ENCODE data around the gene ZNF615.
"Not testable (repeated sequence)": the region's sequence is repeated elsewhere in the genome, so short reads cannot be mapped to it uniquely, and the experiment has no call there.

Gene ZNF615

DNA sequence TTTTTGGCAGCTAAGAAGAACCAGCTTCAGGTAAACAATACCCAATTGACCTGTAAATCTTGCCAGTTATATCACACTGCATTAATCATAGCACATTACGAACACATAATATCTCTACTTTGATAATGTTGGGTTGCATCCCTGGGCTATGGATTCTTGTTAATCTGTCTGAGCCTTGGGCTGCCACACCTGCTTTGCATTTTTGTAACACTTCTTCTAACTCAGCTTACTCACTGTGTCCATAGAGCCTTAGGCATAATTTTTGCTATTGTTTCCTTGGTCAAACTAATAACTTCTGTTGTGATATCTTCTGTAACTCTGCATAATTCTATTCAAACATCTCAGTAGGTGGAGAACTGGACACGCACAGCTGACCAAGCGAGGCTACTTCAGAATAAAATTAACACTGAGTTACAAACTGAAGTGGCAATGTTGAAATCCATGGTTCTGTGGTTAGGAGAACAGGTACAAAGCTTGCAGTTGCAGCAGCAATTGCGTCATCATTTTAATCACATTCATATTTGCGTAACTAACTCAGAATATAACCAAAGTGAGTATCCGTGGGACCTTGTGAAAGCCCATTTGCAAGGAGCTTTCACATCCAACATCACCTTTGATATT lies 27.8 kb downstream of the ZNF615 start:
- FAIRE-seq = no peak

DNA sequence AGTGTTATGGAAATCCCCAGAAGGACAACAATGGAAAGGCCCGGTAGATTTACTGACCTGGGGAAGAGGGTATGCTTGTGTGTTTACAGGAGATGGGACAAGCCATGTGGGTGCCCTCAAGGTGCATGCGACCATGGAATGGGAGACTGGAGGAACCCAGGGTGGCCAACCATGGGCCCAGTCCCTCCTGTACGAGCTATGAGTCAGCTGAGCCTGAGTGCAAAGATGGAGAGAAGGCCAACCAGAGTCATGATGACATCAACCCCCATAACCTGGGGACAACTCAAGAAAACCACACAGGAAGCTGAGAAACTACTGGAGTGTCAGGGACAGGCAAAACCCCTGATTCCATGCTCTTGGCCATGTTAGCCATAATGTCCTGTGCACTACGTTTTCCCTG lies 29.1 kb downstream of the ZNF615 start:
- FAIRE-seq = no peak

DNA sequence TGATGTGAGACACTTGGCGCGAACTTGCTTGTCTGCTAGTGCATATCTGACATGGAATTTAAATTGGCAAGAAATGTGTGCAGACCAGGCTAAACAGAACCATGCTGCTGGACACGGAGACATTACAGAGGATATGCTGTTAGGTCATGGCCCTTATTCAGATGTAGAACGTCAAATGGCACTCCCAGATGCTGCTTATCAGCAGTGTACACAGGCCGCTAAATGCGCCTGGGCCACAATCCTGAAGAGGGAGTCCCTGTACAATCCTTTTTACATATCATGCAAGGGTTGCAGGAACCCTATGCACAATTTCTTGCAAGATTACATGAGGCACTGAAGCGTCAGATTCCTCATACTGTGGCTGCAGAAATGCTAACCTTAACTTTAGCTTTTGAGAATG lies 30.7 kb downstream of the ZNF615 start:
- no peak for FAIRE-seq

DNA sequence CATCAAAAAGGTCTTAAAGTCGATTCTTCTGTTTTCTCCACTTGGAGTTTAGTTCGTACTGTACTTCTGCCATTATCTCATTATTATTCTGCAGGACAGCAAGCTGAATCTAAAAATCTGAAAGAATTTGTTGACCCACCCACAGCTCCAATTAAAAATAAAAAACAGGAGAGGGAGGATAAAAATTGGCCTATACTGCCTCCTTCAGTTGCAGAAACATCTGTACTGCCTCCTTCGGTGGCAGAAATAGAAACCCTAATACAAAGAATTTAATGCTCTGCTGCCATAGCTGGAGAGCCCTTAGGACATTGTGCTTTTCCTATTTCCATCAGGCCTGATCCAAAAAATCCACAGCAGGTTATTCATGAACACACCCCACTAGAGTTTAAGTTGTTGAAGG lies 31.2 kb downstream of the ZNF615 start:
- FAIRE-seq = no peak

DNA sequence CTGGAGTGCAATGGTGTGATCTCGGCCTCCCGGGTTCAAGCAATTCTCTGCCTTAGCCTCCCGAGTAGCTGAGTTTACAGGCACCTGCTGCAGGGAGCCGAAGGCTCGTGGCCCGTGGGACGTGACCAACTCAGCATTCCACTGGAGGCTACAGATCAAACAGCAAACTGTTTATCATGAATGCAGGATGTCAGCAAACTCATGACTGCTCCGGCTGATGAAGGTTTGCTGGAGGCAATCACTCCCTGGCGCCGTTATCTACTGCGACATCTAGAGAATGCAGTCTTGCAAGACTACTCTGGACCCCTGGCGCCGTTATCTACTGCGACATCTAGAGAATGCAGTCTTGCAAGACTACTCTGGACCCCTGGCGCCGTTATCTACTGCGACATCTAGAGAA lies 32.2 kb downstream of the ZNF615 start:
- FAIRE-seq = not testable (repeated sequence)

DNA sequence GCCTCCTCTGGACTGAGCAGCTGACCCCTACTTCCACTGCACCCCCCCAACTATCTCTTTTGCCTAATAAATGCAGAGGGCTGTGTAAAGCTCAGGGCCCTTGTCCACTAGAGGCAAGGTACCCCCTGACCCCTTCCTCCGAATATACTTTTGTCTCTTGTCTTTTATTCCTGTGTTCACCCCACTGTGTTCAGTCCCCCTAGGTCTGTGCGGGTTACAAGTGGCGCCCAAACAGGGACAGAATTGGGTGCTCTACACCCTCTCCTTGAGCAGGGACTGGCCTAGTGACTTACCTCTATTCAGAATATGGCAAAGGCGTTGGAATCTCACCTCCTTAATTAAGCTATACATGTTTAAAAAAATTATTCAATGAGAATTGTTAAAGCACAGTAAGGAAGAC lies 36.4 kb downstream of the ZNF615 start:
- FAIRE-seq = no peak

DNA sequence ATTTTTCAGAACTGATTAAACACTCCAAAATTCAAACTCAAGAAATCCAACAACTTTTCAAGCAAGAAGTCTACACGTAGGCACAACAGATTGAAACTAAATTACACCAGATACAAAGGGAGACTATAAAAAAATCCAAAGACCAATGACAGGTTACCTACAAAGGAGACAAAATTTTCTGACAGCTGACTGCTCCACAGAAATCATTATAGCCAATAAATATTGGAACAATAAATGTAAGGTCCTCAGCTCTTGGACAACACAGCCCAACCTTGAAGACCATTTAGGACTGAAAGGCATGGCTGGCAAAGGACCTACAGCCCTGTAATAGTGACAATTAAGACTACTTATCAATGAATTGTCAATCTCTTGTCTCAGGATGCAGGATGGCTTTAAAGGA lies 37.3 kb downstream of the ZNF615 start:
- FAIRE-seq = no peak

DNA sequence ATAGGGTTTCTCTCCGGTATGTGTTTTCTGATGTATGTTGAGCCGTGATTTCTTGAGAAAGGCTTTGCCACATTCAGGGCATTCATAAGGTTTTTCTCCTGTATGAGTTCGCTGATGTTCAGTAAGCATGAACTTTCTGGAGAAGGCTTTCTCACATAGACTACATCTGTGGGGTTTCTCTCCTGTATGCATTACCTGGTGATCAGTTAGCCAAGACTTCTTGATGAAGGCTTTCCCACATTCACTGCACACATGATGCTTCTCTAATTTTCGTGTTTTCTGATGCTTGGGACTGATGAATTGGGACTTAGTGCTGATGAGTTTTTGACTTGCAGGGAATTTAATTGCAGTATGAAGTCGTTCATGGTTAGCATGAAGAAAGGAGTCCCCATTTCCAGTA lies 42.4 kb downstream of the ZNF615 start:
- FAIRE-seq = no peak

DNA sequence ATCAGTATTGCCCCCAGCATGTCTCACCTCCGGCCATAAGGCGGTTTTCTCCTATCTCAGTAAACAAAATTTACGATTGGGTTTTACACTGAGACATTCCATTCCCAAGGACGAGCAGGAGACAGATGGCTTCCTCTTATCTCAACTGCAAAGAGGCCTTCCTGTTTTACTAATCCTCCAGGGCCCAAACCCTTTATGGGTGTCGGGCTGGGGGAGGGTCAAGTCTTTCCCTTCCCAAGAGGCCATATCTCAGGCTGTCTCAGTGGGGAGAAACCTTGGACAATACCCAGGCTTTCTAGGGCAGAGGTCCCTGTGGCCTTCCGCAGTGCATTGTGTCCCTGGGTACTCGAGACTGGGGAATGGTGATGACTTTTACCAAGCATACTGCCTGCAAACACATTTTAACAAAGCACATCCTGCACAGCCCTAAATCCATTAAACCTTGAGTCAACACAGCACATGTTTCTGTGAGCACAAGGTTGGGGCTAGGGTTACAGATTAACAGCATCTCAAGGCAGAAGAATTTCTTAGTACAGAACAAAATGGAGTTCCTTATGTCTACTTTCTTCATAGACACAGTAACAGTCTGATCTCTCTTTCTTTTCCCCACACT lies 47.3 kb downstream of the ZNF615 start:
- not testable (repeated sequence) for FAIRE-seq

DNA sequence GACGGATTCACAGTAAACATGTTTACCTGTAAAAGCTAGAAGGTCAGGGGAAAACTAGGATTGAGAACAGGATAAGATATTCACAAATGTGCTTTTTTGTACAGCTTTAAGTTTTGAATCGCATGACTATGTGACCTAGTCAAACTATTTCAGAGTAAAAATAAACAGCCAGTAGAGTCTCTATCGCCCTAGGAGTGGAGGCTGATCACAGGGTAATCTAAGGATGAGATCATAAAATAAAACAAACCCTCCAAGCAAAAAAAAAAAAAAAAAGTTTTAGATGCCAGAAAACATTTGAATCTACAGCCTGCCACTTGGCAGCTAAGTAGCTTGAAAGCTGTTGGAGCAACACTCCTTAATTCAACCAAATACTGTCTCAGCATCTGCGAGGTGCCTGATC lies 48.2 kb downstream of the ZNF615 start:
- FAIRE-seq = no peak

DNA sequence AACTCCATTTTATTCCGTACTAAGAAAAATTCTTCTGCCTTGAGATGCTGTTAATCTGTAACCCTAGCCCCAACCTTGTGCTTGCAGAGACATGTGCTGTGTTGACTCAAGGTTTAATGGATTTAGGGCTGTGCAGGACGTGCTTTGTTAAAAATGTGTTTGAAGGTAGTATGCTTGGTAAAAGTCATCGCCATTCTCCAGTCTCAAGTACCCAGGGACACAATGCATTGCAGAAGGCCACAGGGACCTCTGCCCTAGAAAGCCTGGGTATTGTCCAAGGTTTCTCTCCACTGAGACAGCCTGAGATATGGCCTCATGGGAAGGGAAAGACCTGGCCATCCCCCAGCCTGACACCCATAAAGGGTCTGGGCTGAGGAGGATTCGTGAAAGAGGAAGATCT lies 50.2 kb downstream of the ZNF615 start:
- not testable (repeated sequence) for FAIRE-seq

DNA sequence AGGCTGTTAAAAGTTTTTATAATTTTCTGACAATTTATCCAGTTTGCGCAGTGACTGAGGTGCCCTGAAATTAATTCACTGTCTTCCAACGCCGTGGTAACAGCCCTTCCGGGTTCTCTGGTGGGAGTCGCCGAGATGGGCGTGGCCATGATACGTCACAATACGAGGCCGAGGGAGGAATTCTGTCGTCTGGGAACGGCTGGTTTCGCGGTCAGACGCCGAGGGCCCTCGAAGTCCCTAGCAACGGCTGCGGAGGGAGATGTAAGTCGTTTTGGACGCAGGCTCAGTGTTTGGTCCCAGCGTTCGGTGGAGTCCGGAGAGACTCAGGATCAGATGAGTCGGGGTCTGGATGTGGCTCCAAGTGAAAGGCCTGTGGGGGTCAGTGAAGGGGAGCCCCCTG lies 59.0 kb downstream of the ZNF615 start:
- FAIRE-seq = no peak

DNA sequence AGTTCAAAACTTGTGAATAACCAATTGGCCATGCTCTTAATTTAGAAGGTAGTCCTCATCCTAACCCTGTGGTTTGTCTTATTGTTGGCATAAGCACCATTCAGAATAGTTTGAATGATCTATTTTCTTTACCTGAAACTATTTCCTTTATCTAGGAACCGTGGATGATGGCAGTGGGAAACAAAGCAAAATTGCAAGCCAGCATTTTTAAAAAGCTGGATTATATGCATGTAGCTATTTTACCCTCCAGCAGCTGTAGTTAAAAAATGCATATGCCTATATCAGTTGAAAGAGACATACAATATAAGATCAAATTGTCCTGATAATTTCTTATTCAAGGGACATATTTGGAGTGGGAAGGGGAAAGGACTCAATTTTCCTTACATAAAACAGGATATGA lies 61.4 kb downstream of the ZNF615 start:
- no peak for FAIRE-seq

DNA sequence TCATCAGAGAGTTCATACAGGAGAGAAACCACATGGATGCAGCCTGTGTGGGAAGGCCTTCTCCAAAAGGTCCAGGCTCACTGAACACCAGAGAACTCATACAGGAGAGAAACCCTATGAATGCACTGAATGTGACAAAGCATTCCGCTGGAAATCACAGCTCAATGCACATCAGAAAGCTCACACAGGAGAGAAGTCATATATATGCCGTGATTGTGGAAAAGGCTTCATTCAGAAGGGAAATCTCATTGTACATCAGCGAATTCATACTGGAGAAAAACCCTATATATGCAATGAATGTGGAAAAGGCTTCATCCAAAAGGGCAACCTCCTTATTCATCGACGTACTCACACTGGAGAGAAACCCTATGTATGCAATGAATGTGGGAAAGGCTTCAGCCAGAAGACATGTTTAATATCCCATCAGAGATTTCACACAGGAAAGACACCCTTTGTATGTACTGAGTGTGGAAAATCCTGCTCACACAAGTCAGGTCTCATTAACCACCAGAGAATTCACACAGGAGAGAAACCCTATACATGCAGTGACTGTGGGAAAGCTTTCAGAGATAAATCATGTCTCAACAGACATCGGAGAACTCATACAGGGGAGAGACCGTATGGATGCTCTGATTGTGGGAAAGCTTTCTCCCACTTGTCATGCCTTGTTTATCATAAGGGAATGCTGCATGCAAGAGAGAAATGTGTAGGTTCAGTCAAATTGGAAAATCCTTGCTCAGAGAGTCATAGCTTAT lies 63.0 kb downstream of the ZNF615 start:
- no peak for FAIRE-seq
